Measurements from ENCODE around the gene NHSL1. TPM values are rescaled to one million over a fixed set of nuclear protein-coding genes. Genes with fewer than 3 reads are reported as not detected.
A peak's percentile ranks its signal among the peaks of the same experiment; 100 is the strongest.

NHSL1 gene
- total and polyA plus RNA-seq, 9 of the 15 experiments (the other 6 are each of a cell fraction or from before 2014, with no cell fraction given), result 0.09 to 0.20 TPM; not detected in 7

DNA sequence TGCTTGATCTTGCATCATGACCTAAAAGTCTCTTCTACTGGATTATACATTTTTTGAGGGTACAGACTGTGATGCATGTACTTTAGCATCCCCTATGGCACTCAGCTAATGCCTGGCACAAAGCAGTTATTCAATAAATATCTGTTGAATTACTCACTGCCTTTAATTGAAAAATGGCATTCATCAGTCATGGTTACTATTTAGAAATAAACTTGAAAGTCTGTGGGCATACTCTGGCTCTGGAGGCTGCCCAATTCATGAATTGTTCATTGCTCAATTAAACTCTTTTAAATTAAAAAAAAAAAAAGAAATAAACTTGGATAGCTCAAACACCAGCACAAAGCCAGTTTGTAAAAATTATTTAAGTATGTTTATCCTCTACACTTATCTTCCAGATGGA is 55.3 kb downstream of the NHSL1 start:
- intact Hi-C loops (cut with micrococcal nuclease), result no loop called here
- peak; percentile 6 for FAIRE-seq
- CTCF ChIA-PET (ENCODE audit: low intra/inter-chr PET ratio), result no interaction called here

More for the DNA sequence above, 55.3 kb downstream of the NHSL1 start:
- no peak overlapping the region for H3K4me2 ChIP-seq (ENCODE audit: insufficient read depth, low read length)
- no TSS peak for BruUV-seq (replicated peaks)
- TF ChIP-seq ZNF444 (CRISPR knock-in tag; IDR thresholded peaks at IDR 0.05) (no peak), SMAD2 (IDR thresholded peaks at IDR 0.05; ENCODE audit: low read depth, low read length) (no peak), MIER1 (IDR thresholded peaks at IDR 0.05; ENCODE audit: low read depth) (no peak), ZNF57 (CRISPR knock-in tag; IDR thresholded peaks at IDR 0.05) (no peak), ELF2 (CRISPR knock-in tag; IDR thresholded peaks at IDR 0.05) (no peak), CSDE1 (IDR thresholded peaks at IDR 0.05) (no peak), FOXM1 (IDR thresholded peaks at IDR 0.05; ENCODE audit: low read depth) (no peak), FOXM1 (CRISPR knock-in tag; IDR thresholded peaks at IDR 0.05; ENCODE audit: low read depth) (no peak), FOXK1 (CRISPR knock-in tag; IDR thresholded peaks at IDR 0.05; ENCODE audit: borderline replicate concordance) (no peak), HMGN3 (IDR thresholded peaks at IDR 0.05; ENCODE audit: borderline replicate concordance, extremely low read depth, insufficient read length, low read depth, low read length) (no peak), ZNF77 (CRISPR knock-in tag; IDR thresholded peaks at IDR 0.05) (no peak), RBBP5 (IDR thresholded peaks at IDR 0.05; ENCODE audit: borderline replicate concordance, insufficient read depth, low read length, poor library complexity, severe bottlenecking) (no peak), RBM25 (IDR thresholded peaks at IDR 0.05; ENCODE audit: low read depth, low read length, severe bottlenecking) (no peak), FOXP1 (CRISPR knock-in tag; IDR thresholded peaks at IDR 0.05) (no peak), DIDO1 (tag; IDR thresholded peaks at IDR 0.05; ENCODE audit: low read depth) (no peak), ZNF696 (CRISPR knock-in tag; conservative IDR thresholded peaks at IDR 0.05) (no peak), RBM39 (optimal IDR thresholded peaks at IDR 0.05; ENCODE audit: low read depth, low read length) (no peak)
- TF ChIP-seq, protein P1, sequence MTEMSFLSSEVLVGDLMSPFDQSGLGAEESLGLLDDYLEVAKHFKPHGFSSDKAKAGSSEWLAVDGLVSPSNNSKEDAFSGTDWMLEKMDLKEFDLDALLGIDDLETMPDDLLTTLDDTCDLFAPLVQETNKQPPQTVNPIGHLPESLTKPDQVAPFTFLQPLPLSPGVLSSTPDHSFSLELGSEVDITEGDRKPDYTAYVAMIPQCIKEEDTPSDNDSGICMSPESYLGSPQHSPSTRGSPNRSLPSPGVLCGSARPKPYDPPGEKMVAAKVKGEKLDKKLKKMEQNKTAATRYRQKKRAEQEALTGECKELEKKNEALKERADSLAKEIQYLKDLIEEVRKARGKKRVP (CRISPR knock-in tag; IDR thresholded peaks at IDR 0.05), result no peak
- TF ChIP-seq, protein P2, sequence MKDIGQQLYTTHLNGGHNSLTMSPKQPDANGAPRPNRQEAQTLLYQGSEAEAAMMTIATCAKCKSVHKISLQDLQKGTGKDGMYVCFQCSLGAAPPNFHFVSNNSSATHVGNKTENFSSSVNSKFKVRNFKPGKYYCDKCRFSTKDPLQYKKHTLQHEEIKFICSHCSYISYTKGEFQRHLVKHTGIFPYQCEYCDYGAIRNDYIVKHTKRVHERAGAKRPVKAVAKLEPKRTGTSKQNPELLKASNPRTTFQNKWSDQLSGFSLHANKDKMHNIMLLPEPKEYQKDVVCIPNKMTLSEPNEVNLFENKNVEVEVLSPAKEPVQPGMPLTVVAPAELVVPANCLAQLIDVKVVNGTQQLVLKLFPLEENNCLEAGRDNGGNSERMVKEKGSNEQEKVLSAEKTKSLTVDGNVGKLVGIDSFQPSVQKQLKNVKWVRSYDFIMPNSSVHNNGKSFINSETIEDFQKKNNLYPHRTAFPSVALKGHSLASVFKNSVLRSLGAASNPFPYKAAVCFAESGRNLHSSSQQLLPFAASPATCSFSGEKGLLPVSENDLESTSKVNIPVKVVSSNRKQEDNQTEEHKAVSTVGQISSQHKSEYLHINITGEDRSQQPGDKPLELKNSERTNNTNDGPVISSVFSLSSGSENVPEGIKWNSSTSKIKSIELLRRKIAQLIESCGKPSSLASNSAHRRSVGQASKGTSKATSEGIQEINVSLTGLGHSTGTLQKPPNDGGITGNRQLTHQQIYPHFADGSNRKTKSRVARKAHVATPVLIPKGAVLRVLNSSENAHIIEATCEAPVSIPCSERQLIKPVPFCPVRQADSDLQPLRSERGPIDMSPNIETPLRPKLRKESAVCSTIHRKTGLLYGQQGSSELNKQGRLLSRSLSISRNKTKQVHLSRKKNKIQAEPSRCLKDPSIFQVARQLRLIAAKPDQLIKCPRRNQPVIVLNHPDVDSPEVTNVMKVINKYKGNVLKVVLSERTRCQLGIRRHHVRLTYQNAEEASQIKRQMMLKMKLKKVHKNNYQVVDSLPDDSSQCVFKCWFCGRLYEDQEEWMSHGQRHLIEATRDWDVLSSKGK (CRISPR knock-in tag; IDR thresholded peaks at IDR 0.05), result no peak
- H3K27ac ChIP-seq (ENCODE audit: extremely low read depth, low read depth, low read length), result no peak overlapping the region
- ATAC-seq (no peak), DNase-seq (ENCODE audit: extremely low read depth in 1 of 4, low spot score in 3 of 4) (no peak)
- H3K4me1 ChIP-seq (replicated peaks in 1 of 2; ENCODE audit: control insufficient read depth in 2 of 2, insufficient read depth in 2 of 2, low read length in 2 of 2), result no peaks in the 10 kb centered on the region
- no peaks in the 10 kb centered on the region for H3K79me2 ChIP-seq (ENCODE audit: control insufficient read depth, insufficient read depth, low read length)
- no peak overlapping the region for H3K9ac ChIP-seq (ENCODE audit: insufficient read depth in 1 of 2, low read depth in 2 of 2, low read length in 2 of 2)
- no peaks in the 10 kb centered on the region for H3K9me1 ChIP-seq (ENCODE audit: control insufficient read depth, insufficient read depth, low read length)
- in situ Hi-C loops (cut with MboI), result no loop called here
- H3K4me3 ChIP-seq, result no peak overlapping the region
- POLR2A ChIA-PET, result no interaction called here
- peaks cover 13% of the 10 kb centered on the region in 2 experiments; a peak in 4 of 5 replicates for H3K27me3 ChIP-seq (ENCODE audit: control insufficient read depth in 2 of 2, insufficient read depth in 2 of 2, low read length in 2 of 2)
- no peaks in the 10 kb centered on the region for H3K36me3 ChIP-seq (ENCODE audit: control insufficient read depth, insufficient read depth, low read length)
- H4K20me1 ChIP-seq (replicated peaks; ENCODE audit: control insufficient read depth, insufficient read depth, low read length), result no peaks in the 10 kb centered on the region
- no peak overlapping the region for H2AFZ ChIP-seq (ENCODE audit: low read depth, low read length)
- no peaks in the 10 kb centered on the region for H3K9me3 ChIP-seq (replicated peaks; ENCODE audit: control insufficient read depth, insufficient read depth, low read depth, low read length)

Measured in K562 (cell line).